Measurements from ENCODE around the gene HERC2. TPM values are rescaled to one million over a fixed set of nuclear protein-coding genes. Genes with fewer than 3 reads are reported as not detected.

Gene HERC2
- total RNA-seq, 2 donors from 2014 or later, result 36.7 to 42.9 TPM

DNA sequence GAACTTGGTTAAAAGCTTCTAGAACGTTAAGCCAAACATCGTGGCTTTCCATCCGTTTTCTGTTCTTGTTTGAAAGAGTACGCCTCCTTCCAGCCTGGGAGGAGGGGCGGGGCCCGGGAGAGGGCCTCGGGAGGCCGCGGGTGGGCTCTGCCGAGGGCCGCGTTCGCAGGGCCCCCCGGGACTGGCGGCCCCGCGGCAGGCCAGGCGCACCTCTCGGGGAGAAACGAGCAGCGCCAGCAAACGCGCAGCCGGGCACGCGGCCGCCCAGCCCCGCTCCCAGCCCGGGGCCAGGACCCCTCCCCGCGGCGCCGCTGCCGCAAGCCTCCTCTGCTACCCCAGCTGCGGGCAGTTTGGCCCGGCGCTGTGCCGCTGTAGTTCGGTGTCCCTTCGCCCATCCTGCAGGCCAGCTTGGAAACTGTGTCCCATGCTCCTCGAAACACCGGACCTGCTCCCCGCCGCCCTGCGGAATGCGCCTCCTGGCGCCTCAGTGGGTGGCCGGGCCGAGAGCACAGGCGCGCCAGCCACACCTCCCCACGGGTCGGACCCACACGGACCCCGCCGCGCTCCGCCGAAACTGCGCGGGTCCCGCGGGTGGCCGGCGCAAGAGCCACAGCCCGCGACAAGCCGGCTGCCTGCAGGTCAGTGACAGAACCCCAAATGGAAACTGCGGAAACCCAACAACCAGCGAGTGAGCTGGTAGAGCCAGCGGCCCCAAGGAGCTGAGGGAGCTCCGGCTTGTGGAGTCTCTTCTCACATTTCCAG is 225.1 kb downstream of the HERC2 start:
- DNase-seq (peak in 1 of 2 donors; percentile 11), ATAC-seq (replicated peaks in 1 of 2) (no peak)
- peaks cover 0 to 3% of the 10 kb centered on the region in 2 donors for H3K9me3 Mint-ChIP-seq

DNA sequence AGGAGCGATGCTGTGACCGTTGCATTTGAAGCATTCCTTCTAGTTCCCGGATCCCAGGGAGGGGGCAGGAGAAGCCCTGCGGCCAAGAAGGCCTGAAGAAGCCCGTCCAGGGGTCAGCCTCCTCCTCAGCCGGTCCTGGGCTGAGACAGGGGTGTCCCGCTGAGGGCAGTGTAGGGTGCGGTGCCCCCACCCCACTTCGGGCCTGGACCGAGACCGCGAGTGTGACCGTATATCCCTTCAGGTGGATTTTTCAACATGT is 225.6 kb downstream of the HERC2 start:
- H3K4me3 Mint-ChIP-seq, result peak overlapping the region; percentile 85
- H3K9me3 Mint-ChIP-seq, result peaks cover 0 to 3% of the 10 kb centered on the region in 2 donors
- DNase-seq (no peak), ATAC-seq (replicated peaks in 1 of 2) (peak; percentile 3 to 6)
- H3K36me3 Mint-ChIP-seq (ENCODE audit: insufficient read depth in 2 of 2), result peaks cover 4 to 7% of the 10 kb centered on the region in 2 donors
- peaks cover 57% of the 10 kb centered on the region for H3K27me3 Mint-ChIP-seq (ENCODE audit: low read depth)
- H3K4me1 Mint-ChIP-seq (ENCODE audit: low read depth), result peaks cover 12% of the 10 kb centered on the region
- H3K27ac Mint-ChIP-seq, result no peak overlapping the region

More for the DNA sequence above, 225.1 kb downstream of the HERC2 start:
- Mint-ChIP-seq H3K4me1 (ENCODE audit: low read depth) (peaks cover 12% of the 10 kb centered on the region), H3K36me3 (ENCODE audit: insufficient read depth in 2 of 2) (peaks cover 4% of the 10 kb centered on the region in 2 donors), H3K27me3 (ENCODE audit: low read depth) (peaks cover 51% of the 10 kb centered on the region), H3K27ac (no peak overlapping the region), H3K4me3 (peak overlapping the region; percentile 85)

DNA sequence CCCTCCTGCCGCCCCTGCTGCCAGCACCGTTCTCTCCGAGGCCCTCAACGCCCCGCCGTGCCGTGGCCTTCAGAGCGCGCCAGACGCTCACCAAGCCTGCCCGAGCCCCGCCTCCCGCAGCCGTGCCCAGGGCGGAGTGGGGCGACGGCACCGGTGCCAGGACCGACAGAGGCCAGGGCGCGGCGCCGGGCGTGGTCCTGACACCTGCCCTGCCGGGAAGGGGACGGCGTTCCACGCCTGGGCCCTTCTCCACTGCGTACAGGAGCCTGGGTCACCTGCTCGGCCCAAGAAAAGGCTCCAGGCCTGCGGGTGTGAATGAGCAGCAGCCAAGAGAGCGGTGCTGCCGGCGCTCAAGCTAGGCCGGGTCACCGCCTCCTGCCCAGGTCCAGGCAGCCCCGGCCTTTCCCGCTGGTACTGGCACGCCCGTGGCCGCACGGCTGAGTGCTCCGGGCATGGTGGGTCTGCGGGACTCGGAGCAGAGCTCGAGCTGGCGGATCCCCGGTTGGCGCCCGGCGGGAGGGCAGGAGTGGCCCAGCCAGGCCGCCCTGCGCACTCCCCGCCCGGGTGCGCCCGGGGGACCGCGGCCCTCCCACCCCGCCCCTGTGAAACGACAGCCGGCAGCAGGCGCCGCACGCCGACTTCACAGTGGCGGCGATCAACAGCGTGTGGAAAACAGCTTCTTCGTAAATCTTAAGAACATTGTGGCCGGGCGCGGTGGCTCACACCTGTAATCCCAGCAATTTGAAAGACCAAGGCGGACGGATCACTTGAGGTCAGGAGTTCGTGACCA is 227.1 kb downstream of the HERC2 start:
- peaks cover 7 to 10% of the 10 kb centered on the region in 2 donors for H3K9me3 Mint-ChIP-seq
- H3K4me3 Mint-ChIP-seq, result peak overlapping the region; percentile 85
- peak; percentile 44 to 50 for DNase-seq
- ATAC-seq (replicated peaks in 1 of 2), result peak; percentile 34 to 41
- peaks cover 12% of the 10 kb centered on the region for H3K4me1 Mint-ChIP-seq (ENCODE audit: low read depth)
- peaks cover 11 to 17% of the 10 kb centered on the region in 2 donors for H3K36me3 Mint-ChIP-seq (ENCODE audit: insufficient read depth in 2 of 2)
- H3K27me3 Mint-ChIP-seq (ENCODE audit: low read depth), result peaks cover 62% of the 10 kb centered on the region
- no peak overlapping the region for H3K27ac Mint-ChIP-seq

DNA sequence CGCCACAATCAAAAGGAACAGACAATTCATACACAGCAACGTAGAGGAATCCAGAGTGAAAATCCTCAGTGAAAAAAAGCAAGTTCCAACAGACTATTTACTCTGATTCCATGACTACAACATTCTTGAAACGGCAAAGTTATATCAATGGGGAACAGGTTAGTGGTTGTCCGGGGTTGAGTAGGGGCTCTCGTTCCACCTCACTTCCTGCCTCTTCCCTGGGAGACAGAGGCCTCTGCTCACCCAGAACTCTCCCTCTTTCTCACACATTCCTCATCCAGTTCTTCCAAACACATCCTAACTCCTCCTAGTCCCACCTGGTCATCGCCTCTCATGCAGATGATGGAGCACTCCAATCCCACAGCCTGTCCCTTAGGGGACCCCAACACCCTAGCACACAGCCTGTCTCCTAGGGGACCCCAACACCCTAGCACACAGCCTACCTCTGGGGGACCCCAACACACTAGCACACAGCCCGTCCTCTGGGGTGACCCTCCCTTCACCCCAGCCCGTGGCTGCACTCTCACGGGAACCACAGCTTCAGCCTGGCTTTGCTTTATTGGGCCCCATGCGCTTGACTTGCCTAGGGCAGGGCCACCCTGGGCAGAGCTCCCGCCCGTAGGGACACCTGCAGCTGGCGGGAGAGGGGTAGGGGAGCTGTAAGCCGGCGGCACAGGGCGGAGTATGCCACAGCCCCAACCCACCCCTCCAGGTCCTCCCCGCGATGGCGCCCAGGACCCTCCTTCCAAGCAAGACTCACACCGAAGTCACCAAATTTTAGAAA is 228.0 kb downstream of the HERC2 start:
- Mint-ChIP-seq H3K9me3 (peaks cover 8 to 10% of the 10 kb centered on the region in 2 donors), H3K27ac (no peak overlapping the region), H3K27me3 (ENCODE audit: low read depth) (peaks cover 65% of the 10 kb centered on the region), H3K4me3 (peak overlapping the region; percentile 44 to 51), H3K4me1 (ENCODE audit: low read depth) (peaks cover 12% of the 10 kb centered on the region), H3K36me3 (ENCODE audit: insufficient read depth in 2 of 2) (peaks cover 10 to 19% of the 10 kb centered on the region in 2 donors)
- no peak for DNase-seq
- ATAC-seq (replicated peaks in 1 of 2), result no peak

DNA sequence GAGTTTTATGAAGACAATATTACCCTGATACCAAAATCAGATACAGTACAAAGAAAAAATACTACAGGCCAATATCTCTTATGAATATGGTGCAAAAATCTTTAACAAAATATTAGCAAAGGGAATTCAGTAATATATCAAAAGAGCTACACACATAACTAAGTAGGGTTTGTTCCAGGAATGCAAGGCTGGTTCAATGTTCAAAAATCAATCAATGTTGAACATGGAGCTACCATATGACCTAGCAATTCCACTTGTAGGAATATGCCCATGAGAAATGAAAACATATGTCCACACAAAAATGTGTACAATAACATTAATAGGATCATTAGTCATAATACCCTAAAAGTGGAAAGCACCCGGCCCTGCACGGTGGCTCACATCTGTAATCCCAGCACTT is 230.7 kb downstream of the HERC2 start:
- ATAC-seq (replicated peaks in 1 of 2), result no peak
- Mint-ChIP-seq H3K9me3 (peaks cover 10% of the 10 kb centered on the region in 2 donors), H3K4me1 (ENCODE audit: low read depth) (peaks cover 7% of the 10 kb centered on the region), H3K27ac (no peak overlapping the region), H3K4me3 (no peak overlapping the region), H3K27me3 (ENCODE audit: low read depth) (peaks cover 71% of the 10 kb centered on the region), H3K36me3 (ENCODE audit: insufficient read depth in 2 of 2) (peaks cover 11 to 19% of the 10 kb centered on the region in 2 donors)
- DNase-seq, result no peak

DNA sequence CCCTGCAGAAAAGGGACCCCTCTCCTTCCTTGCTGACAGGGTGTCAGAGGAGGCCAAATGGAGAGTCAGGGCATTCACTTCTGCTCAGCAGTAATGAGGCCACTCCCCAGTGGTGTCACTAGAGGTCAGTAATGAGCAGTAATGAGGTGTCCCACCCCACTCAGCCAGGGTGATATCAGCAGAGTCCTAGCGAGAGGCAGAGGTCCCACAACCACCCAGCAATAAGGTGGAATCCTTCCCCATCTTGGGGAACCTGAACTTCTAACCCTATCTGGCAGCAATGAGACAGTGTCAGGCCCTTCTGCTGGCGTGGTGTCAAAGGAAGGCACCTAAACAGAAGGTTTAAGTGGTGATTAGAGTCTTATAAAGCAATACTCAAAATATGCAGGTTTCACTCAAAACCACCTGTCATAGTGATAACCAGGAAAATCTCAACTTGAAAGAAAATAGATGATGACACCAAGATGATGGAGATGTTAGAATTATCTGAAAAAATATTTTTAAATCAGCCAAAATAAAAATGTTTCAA is 235.7 kb downstream of the HERC2 start:
- H3K27me3 Mint-ChIP-seq (ENCODE audit: low read depth), result peaks cover 43% of the 10 kb centered on the region
- H3K9me3 Mint-ChIP-seq, result peaks cover 6 to 10% of the 10 kb centered on the region in 2 donors
- H3K4me1 Mint-ChIP-seq (ENCODE audit: low read depth), result peaks cover 9% of the 10 kb centered on the region
- H3K27ac Mint-ChIP-seq, result peak overlapping the region; percentile 54
- H3K4me3 Mint-ChIP-seq, result no peak overlapping the region
- DNase-seq (peak; percentile 58 to 59), ATAC-seq (replicated peaks in 1 of 2) (peak; percentile 96 to 99)
- peaks cover 10 to 11% of the 10 kb centered on the region in 2 donors for H3K36me3 Mint-ChIP-seq (ENCODE audit: insufficient read depth in 2 of 2)

DNA sequence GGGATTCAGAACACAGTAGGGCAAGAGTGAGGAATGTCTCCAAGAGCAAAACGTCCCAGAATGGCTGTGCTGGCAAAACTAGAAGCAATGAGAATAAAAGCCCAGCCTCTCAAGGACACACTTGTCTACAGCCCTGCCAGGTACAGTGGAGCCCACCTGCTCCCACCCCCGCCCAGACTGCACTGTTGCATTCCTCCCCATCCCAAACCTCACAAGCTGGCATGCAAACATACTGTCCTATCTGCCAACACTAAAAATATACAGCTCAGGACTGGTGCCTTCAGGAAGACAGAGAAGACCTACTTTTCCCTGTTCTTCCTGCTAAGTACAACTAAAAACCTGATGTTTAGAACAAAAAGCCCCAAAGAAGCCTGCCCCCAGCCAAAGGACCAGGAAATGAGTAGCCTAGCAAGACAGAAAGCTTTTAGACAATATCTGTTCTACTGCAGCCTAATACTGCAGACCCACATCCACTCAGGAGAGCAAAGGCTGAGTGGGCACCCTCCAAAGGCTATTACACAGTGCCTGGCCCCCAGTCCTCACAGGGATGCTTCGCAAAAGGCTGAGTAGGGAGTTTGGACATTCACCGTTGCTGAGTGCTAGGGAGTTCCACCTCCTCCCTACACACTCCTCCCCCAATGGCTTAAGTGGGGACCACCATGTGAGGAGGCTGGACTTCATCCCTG is 236.3 kb downstream of the HERC2 start:
- ATAC-seq (replicated peaks in 1 of 2) (peak in 1 of 2 donors; percentile 15), DNase-seq (no peak)
- Mint-ChIP-seq H3K27me3 (ENCODE audit: low read depth) (peaks cover 38% of the 10 kb centered on the region), H3K4me3 (no peak overlapping the region), H3K27ac (no peak overlapping the region), H3K9me3 (peaks cover 4 to 6% of the 10 kb centered on the region in 2 donors), H3K4me1 (ENCODE audit: low read depth) (peaks cover 9% of the 10 kb centered on the region), H3K36me3 (ENCODE audit: insufficient read depth in 2 of 2) (peaks cover 8% of the 10 kb centered on the region in 2 donors)

DNA sequence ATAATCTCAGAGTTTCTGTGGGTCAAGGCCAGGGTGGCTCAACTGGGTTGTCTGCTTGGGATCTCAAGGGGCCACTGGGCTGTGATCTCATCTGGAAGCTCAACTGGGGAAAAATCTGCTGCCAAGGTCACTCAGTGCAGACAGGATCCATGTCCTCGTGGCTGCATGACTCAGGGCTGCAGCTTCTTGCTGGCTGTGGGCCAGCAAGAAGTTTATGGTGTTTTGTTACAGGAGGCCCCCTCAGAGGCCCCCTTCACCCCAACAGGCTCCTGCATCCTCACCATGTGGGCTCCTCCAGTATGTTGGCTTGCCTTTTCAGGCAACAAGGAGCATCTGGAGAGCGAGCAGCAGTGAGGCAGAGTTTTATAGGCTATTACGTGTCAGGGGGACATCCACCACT is 237.4 kb downstream of the HERC2 start:
- DNase-seq (no peak), ATAC-seq (replicated peaks in 1 of 2) (no peak)
- peaks cover 37% of the 10 kb centered on the region for H3K27me3 Mint-ChIP-seq (ENCODE audit: low read depth)
- H3K4me1 Mint-ChIP-seq (ENCODE audit: low read depth), result peaks cover 9% of the 10 kb centered on the region
- H3K4me3 Mint-ChIP-seq, result no peak overlapping the region
- H3K9me3 Mint-ChIP-seq, result peaks cover 0 to 2% of the 10 kb centered on the region in 2 donors
- no peak overlapping the region for H3K27ac Mint-ChIP-seq
- peaks cover 0 to 2% of the 10 kb centered on the region in 2 donors for H3K36me3 Mint-ChIP-seq (ENCODE audit: insufficient read depth in 2 of 2)

DNA sequence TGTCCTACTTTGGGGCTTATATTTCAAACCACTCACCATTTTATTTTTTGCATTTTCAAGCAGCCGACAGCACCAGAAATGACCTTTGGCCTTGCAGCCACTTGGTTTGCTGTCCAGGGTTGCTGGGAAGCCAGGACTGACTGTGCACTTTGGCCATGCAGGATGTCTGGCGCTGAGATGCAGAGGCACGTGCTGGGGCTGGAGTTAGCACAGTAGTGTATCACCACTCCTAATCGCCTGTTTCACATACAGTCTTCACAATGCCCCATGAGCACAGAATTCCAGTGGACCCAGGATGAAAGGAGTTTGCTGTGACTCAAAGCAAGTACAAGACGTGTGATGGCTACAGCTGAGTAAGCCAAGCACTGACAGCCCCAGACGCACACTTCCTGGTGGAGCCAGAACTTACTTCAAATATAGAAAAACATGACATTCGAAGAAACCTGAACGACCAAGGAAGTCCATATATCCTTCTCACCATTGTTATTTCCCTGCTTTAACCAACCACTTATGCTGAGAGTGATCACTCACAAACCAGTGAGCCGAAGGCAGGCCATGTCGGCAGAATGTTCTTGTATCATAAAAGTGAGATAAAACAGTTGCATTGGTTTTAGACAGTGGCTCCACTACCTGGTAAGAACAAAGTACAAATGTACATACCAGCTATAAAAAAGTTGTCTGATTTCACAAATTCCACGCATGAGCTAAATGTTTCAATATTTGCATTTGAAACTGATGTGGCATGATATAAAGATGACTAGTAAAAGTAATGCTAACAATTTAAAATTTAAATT is 238.9 kb downstream of the HERC2 start:
- H3K4me3 Mint-ChIP-seq, result no peak overlapping the region
- H3K27ac Mint-ChIP-seq, result no peak overlapping the region
- H3K27me3 Mint-ChIP-seq (ENCODE audit: low read depth), result peaks cover 25% of the 10 kb centered on the region
- ATAC-seq (replicated peaks in 1 of 2), result no peak
- H3K9me3 Mint-ChIP-seq, result no peaks in the 10 kb centered on the region
- peaks cover 9% of the 10 kb centered on the region for H3K4me1 Mint-ChIP-seq (ENCODE audit: low read depth)
- no peak for DNase-seq
- H3K36me3 Mint-ChIP-seq (ENCODE audit: insufficient read depth in 2 of 2), result peaks cover 0 to under 1% of the 10 kb centered on the region in 2 donors

DNA sequence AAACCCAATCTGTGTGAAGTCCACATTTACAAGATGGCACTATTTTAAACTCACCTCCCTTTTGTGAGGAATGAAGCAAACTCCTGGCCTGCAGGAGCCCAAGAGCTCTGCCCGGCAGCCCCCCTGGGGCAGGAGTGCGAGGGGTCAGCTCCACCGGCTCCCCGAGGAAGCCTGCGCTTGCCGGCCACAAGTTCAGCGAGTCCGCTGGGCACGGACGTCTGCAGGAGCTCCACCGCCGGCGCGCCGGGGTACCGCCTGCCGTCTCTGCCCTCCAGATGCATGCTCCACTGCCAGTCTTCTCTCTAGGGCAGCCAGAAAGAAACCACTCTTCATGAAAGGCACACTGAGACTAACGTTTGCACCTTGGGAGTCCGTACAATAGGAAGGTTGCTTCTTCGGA is 240.4 kb downstream of the HERC2 start:
- ATAC-seq (replicated peaks in 1 of 2) (no peak), DNase-seq (no peak)
- no peak overlapping the region for H3K27ac Mint-ChIP-seq
- H3K27me3 Mint-ChIP-seq (ENCODE audit: low read depth), result peaks cover 15% of the 10 kb centered on the region
- H3K4me1 Mint-ChIP-seq (ENCODE audit: low read depth), result peaks cover 5% of the 10 kb centered on the region
- H3K9me3 Mint-ChIP-seq, result no peaks in the 10 kb centered on the region
- H3K36me3 Mint-ChIP-seq (ENCODE audit: insufficient read depth in 2 of 2), result no peaks in the 10 kb centered on the region
- H3K4me3 Mint-ChIP-seq, result no peak overlapping the region

DNA sequence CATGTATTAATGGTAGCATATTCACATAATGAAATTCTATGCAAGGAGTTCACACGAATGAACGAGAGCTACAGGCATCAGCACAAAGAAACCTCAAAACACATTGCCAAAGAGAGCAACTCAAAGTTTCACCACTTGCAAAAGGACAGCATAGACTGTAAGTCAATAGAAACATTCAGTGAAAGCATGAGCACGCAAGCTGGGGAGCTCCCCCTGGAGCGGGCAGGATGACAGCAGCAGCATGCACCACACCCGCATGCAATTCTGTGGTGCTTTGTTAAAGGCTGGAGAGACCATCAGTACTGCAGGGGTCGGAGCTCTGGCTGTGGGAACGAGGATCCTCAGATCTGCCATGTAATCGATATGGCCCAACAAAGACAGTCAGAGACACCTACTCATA is 241.6 kb downstream of the HERC2 start:
- Mint-ChIP-seq H3K36me3 (ENCODE audit: insufficient read depth in 2 of 2) (no peaks in the 10 kb centered on the region), H3K27ac (no peak overlapping the region), H3K4me3 (no peak overlapping the region), H3K27me3 (ENCODE audit: low read depth) (peaks cover 9% of the 10 kb centered on the region), H3K4me1 (ENCODE audit: low read depth) (no peaks in the 10 kb centered on the region), H3K9me3 (no peaks in the 10 kb centered on the region)
- no peak for ATAC-seq (replicated peaks in 1 of 2)
- no peak for DNase-seq

Data from activated T-cell treated with anti-CD3 and anti-CD28 coated beads, Interleukin-2, amount 50 U/mL, for 72 hours (primary cell).